ENCODE results near the gene ARHGAP22.

- TF ChIP-seq CTCF (IDR thresholded peaks at IDR 0.05; ENCODE audit: insufficient read depth, low read length) (no peak), REST (IDR thresholded peaks at IDR 0.05; ENCODE audit: insufficient replicate concordance, low read depth) (no peak), GABPA (IDR thresholded peaks at IDR 0.05; ENCODE audit: low read depth) (no peak)
Measured at GRCh38 chr10:48533951-48534720, 70.7 kb downstream of the ARHGAP22 start.
